Measurements from ENCODE around the gene TRAF3IP3.

The TRAF3IP3 gene

DNA sequence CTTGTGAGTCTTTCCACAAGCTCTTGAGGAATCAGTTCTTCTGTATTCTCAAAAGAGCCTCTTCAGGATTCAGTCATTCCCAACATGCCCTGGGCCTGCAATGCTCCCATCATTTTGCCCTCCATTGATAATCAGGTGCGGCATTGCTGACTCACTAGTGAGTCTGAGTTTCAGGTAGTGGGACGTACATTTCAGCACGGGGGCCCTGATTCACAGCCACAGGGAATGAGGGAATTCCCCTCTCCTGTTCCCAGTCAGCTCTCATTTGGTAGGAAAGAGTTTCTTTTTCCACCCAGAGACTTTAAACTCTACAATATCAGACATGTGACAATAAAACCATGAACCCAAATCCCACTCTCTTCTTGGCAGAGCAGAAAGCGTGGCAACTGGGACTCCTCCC, 53.8 kb downstream of the TRAF3IP3 start:
- no peak overlapping the region for H3K4me3 ChIP-seq (ENCODE audit: low read depth, low read length)
- TF ChIP-seq, protein P1, sequence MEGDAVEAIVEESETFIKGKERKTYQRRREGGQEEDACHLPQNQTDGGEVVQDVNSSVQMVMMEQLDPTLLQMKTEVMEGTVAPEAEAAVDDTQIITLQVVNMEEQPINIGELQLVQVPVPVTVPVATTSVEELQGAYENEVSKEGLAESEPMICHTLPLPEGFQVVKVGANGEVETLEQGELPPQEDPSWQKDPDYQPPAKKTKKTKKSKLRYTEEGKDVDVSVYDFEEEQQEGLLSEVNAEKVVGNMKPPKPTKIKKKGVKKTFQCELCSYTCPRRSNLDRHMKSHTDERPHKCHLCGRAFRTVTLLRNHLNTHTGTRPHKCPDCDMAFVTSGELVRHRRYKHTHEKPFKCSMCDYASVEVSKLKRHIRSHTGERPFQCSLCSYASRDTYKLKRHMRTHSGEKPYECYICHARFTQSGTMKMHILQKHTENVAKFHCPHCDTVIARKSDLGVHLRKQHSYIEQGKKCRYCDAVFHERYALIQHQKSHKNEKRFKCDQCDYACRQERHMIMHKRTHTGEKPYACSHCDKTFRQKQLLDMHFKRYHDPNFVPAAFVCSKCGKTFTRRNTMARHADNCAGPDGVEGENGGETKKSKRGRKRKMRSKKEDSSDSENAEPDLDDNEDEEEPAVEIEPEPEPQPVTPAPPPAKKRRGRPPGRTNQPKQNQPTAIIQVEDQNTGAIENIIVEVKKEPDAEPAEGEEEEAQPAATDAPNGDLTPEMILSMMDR (IDR thresholded peaks at IDR 0.05; ENCODE audit: low read depth, low read length): no peak

DNA sequence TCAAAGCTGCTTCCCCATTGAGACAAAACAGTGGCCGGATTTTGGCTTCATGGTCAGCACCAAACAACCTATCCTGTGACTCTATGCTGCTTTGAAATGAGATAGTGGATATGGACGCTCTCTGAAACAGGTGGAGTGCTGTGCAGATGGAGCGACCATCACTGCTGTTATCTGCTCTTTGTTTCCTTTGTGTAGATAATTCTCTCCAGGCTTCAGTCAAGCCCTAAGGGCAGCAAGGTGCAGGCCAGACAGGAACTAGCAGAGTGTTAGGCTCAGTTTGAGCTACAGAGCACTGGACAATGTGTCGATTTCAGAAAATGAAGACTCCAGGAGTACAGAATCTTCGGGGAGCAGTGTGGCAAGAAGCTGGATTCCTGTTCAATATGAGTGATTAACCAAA, 54.9 kb downstream of the TRAF3IP3 start:
- TF ChIP-seq, protein P1 (IDR thresholded peaks at IDR 0.05; ENCODE audit: low read depth, low read length): no peak
- H3K4me3 ChIP-seq (ENCODE audit: low read depth, low read length): no peak overlapping the region

DNA sequence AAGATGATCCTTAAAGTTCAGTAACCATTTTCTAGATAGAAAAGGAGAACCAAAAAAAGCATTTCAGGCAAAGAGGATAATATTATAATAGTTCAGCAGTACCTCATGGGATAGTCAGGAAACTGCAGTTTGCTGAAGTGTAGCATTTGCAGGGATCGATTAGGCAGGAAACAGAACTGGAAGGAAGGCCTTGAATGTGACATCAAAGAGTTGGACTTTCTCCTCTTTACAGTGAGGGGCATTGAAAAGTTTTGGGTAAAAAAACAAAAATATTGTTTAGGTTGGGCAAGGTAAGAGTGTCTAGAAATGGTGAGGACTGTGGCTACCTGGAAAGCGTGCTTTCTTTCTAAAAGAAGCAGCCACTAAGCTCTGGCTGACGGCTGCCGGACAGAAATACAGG, 58.0 kb downstream of the TRAF3IP3 start:
- no peak overlapping the region for H3K4me3 ChIP-seq (ENCODE audit: low read depth, low read length)
- TF ChIP-seq, protein P1 (IDR thresholded peaks at IDR 0.05; ENCODE audit: low read depth, low read length): no peak

DNA sequence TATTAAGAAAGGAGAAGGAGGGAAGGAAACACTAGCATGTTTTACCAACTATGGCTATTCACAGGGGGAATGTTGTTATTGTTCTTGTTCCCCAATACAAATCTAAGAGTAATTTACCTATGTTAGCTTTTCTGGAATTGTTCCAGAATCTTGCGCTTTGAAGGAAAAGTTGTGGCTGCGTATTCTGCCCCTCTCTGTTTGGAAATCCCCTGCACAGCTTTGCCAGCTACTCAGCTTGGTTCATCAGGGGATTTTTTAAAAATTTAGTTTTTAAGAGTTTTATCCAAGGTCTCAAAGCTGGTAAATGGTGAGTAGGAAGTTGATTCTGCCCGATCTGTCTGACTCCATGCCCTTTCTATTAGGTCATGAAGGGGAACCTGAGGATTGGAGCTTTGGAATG, 59.6 kb downstream of the TRAF3IP3 start:
- TF ChIP-seq, protein P1 (IDR thresholded peaks at IDR 0.05; ENCODE audit: low read depth, low read length): no peak

DNA sequence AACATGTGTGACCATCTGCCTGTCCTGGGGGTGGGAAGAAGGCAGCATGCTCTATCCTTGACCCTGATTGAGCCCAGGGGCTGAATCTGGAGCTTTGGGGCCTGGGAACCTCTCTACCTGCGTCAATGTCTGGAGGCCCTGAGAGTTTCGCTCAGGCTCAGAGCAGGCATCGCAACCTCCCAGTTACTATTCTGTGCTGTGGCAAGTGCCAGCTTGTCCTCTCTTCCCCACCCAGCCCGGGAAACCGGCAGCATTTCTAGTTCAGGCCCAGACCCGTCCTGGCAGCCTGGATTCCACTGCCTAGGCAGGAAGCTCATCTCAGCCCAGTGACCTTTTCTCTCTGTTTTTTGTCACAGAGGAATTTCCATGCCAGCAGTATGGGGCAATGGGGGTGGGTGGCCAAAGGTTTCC, 60.1 kb downstream of the TRAF3IP3 start:
- TF ChIP-seq, protein P1 (IDR thresholded peaks at IDR 0.05; ENCODE audit: low read depth, low read length): no peak
- no peak overlapping the region for H3K4me3 ChIP-seq (ENCODE audit: low read depth, low read length)

More for the DNA sequence above, 59.6 kb downstream of the TRAF3IP3 start:
- no peak overlapping the region for H3K4me3 ChIP-seq (ENCODE audit: low read depth, low read length)

DNA sequence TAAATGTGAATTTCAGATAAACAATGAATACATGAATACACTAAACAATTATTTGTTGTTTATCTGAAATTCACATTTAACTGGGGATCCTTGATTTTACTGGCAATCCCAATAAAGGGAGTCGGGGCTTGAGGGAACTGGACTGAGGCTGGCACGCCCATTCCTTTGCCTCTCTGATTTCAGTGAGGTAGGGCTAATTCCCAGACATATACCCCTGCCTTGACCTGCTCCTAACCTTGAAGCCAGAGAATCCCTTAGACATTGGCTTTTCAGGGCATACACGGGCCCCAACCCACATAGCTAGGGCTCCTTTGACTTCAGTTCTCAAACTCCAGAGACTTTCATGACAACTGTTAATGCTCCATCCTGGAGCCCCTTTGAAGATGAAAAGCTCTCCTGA, 61.1 kb downstream of the TRAF3IP3 start:
- TF ChIP-seq, protein P1 (IDR thresholded peaks at IDR 0.05; ENCODE audit: low read depth, low read length): no peak
- H3K4me3 ChIP-seq (ENCODE audit: low read depth, low read length): no peak overlapping the region

DNA sequence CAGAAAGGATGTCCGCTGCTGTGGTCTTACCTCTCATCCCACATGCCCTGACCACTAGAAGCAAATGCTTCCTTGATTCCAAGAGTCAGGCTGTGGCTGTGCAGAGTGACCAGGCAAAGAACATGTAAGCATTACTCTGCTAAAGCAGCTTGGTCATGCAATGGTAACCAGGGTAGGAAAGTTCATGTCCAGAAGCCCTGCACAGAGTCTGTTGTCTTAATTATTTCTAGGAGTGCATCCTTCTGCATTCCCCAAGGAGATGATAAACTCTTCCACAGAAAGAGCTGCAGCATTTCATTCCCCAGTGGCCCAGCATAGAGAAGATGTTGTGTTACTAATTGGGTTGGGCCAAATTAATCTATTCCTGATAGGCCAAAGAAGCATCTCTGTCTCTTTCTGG, 61.8 kb downstream of the TRAF3IP3 start:
- H3K4me3 ChIP-seq (ENCODE audit: low read depth, low read length): no peak overlapping the region
- TF ChIP-seq, protein P1 (IDR thresholded peaks at IDR 0.05; ENCODE audit: low read depth, low read length): no peak

Data from WI38 (cell line).